ENCODE results near the gene RAE1. TPM values are rescaled to one million over a fixed set of nuclear protein-coding genes. Genes with fewer than 3 reads are reported as not detected.

Gene RAE1
- total RNA-seq, 6 experiments from 2014 or later, result 25.1 to 31.4 (median 28.3) TPM

GRCh38 chr20:57407541-57407956 is 56.5 kb downstream of the RAE1 start:
- H3K4me1 Mint-ChIP-seq (ENCODE audit: low read depth), result no peaks in the 10 kb centered on the region
- no peak for TF ChIP-seq CTCF (IDR thresholded peaks at IDR 0.05)
- H3K9me3 Mint-ChIP-seq, result no peaks in the 10 kb centered on the region
- no peak overlapping the region for H3K27ac Mint-ChIP-seq
- no peak for DNase-seq
- no peaks in the 10 kb centered on the region for H3K36me3 Mint-ChIP-seq (ENCODE audit: low read depth)
- H3K27me3 Mint-ChIP-seq (ENCODE audit: insufficient read depth), result peaks cover 4% of the 10 kb centered on the region
- no peak overlapping the region for H3K4me3 Mint-ChIP-seq

GRCh38 chr20:57408131-57408530 is 57.1 kb downstream of the RAE1 start:
- Mint-ChIP-seq H3K4me3 (no peak overlapping the region), H3K36me3 (ENCODE audit: low read depth) (no peaks in the 10 kb centered on the region), H3K27me3 (ENCODE audit: insufficient read depth) (peaks cover 9% of the 10 kb centered on the region), H3K27ac (no peak overlapping the region), H3K4me1 (ENCODE audit: low read depth) (no peaks in the 10 kb centered on the region), H3K9me3 (no peaks in the 10 kb centered on the region)
- TF ChIP-seq CTCF (IDR thresholded peaks at IDR 0.05), result no peak
- no peak for DNase-seq

GRCh38 chr20:57408536-57409233 is 57.6 kb downstream of the RAE1 start:
- Mint-ChIP-seq H3K27ac (no peak overlapping the region), H3K9me3 (no peaks in the 10 kb centered on the region), H3K36me3 (ENCODE audit: low read depth) (no peaks in the 10 kb centered on the region), H3K4me3 (no peak overlapping the region), H3K4me1 (ENCODE audit: low read depth) (no peaks in the 10 kb centered on the region), H3K27me3 (ENCODE audit: insufficient read depth) (peaks cover 10% of the 10 kb centered on the region)
- TF ChIP-seq CTCF (IDR thresholded peaks at IDR 0.05), result no peak
- no peak for DNase-seq

GRCh38 chr20:57409316-57409671 is 58.2 kb downstream of the RAE1 start:
- DNase-seq, result no peak
- Mint-ChIP-seq H3K27me3 (ENCODE audit: insufficient read depth) (peaks cover 10% of the 10 kb centered on the region), H3K36me3 (ENCODE audit: low read depth) (no peaks in the 10 kb centered on the region), H3K27ac (no peak overlapping the region), H3K4me3 (no peak overlapping the region), H3K9me3 (no peaks in the 10 kb centered on the region), H3K4me1 (ENCODE audit: low read depth) (no peaks in the 10 kb centered on the region)
- TF ChIP-seq CTCF (IDR thresholded peaks at IDR 0.05), result no peak

GRCh38 chr20:57409672-57410397 is 58.8 kb downstream of the RAE1 start:
- no peaks in the 10 kb centered on the region for H3K9me3 Mint-ChIP-seq
- no peak for TF ChIP-seq CTCF (IDR thresholded peaks at IDR 0.05)
- no peak for DNase-seq
- H3K27me3 Mint-ChIP-seq (ENCODE audit: insufficient read depth), result peaks cover 10% of the 10 kb centered on the region
- no peaks in the 10 kb centered on the region for H3K4me1 Mint-ChIP-seq (ENCODE audit: low read depth)
- no peaks in the 10 kb centered on the region for H3K36me3 Mint-ChIP-seq (ENCODE audit: low read depth)
- H3K27ac Mint-ChIP-seq, result no peak overlapping the region
- H3K4me3 Mint-ChIP-seq, result no peak overlapping the region

Data from HFFc6 (cell line).